Ascending aorta (tissue), 2 donors: ENCODE measurements around the gene TGFBR2. TPM values are rescaled to one million over a fixed set of nuclear protein-coding genes. Genes with fewer than 3 reads are reported as not detected.
A peak's percentile ranks its signal among the peaks of the same experiment; 100 is the strongest.

Source experiments
- DNase-seq, 2 donors: peaks; one replicate each; pipeline ENCODE4 v3.0.0-alpha.2; 2019; ENCODE audit warnings: low spot score in 2 of 2
- H3K27ac ChIP-seq, 2 donors: fragments of 200-600 bp; sonication (generic); one replicate each; pipeline ENCODE4 v1.5.1; 2016 to 2017; ENCODE audit warnings: mild to moderate bottlenecking in 1 of 2
- H3K27me3 ChIP-seq: fragments of 200-600 bp; sonication (generic); one replicate; pipeline ENCODE4 v1.5.1; 2017
- H3K36me3 ChIP-seq, 2 donors: fragments of 200-600 bp; sonication (generic); one replicate each; pipeline ENCODE4 v1.5.1; 2016
- H3K4me1 ChIP-seq, 2 donors: fragments of 200-600 bp; sonication (generic); one replicate each; pipeline ENCODE4 v1.5.1; 2016 to 2017; ENCODE audit warnings: mild to moderate bottlenecking in 1 of 2
- H3K4me3 ChIP-seq, 2 donors: fragments of 200-600 bp; sonication (generic); one replicate each; pipeline ENCODE4 v1.5.1; 2016 to 2017; ENCODE audit warnings: mild to moderate bottlenecking in 1 of 2
- H3K9me3 ChIP-seq, 2 donors: fragments of 200-600 bp; sonication (generic); one replicate each; pipeline ENCODE4 v1.5.1; 2016
- CTCF ChIP-seq, 3 experiments: fragments of 200-600 bp in 2 of 3; fragments of 450-650 bp in 1 of 3; sonication (generic) in 2 of 3; IDR thresholded peaks; one replicate each; pipeline ENCODE4 v1.5.1; 2016 to 2019; ENCODE audit warnings: antibody characterized with exemption in 3 of 3, mild to moderate bottlenecking in 1 of 3, moderate library complexity in 1 of 3
- intact Hi-C: fragments of 100-400 bp; cut with DNase I; formaldehyde crosslinking; loops from one replicate; pipeline ENCODE4 v1.15.1; 2023
- total RNA-seq: library from RNA; depleted of rRNA; stranded (reverse); fragments of >200 nt; gene quantifications from one replicate; pipeline ENCODE4 v1.1.0, GENCODE V29; 2016

The TGFBR2 gene
- total RNA-seq, 1 donor from 2014 or later: 343 TPM

GRCh38 chr3:30677347-30677685 lies 70.9 kb downstream of the TGFBR2 start:
- Histone ChIP-seq H3K4me3 (no peak overlapping the region), H3K27ac (no peak overlapping the region), H3K36me3 (peaks cover 50 to 83% of the 10 kb centered on the region in 2 donors), H3K4me1 (peaks cover 8 to 34% of the 10 kb centered on the region in 2 donors), H3K9me3 (no peaks in the 10 kb centered on the region), H3K27me3 (no peaks in the 10 kb centered on the region)
- TF ChIP-seq CTCF (IDR thresholded peaks at IDR 0.05): no peak
- no peak for DNase-seq
- intact Hi-C loops: no loop called here

GRCh38 chr3:30679045-30679444 lies 72.6 kb downstream of the TGFBR2 start:
- no peak for DNase-seq
- H3K4me3 ChIP-seq: no peak overlapping the region
- TF ChIP-seq CTCF (IDR thresholded peaks at IDR 0.05): no peak
- H3K27ac ChIP-seq: no peak overlapping the region
- H3K27me3 ChIP-seq: no peaks in the 10 kb centered on the region
- peaks cover 38 to 71% of the 10 kb centered on the region in 2 donors for H3K36me3 ChIP-seq
- H3K4me1 ChIP-seq: peaks cover 25 to 41% of the 10 kb centered on the region in 2 donors
- intact Hi-C loops: no loop called here
- no peaks in the 10 kb centered on the region for H3K9me3 ChIP-seq

- no peak for DNase-seq
- Histone ChIP-seq H3K9me3 (no peaks in the 10 kb centered on the region), H3K27ac (peak overlapping the region; percentile 62 to 76), H3K4me3 (no peak overlapping the region), H3K4me1 (peaks cover 25 to 57% of the 10 kb centered on the region in 2 donors), H3K36me3 (peaks cover 29 to 69% of the 10 kb centered on the region in 2 donors), H3K27me3 (no peaks in the 10 kb centered on the region)
- intact Hi-C loops: no loop called here
- TF ChIP-seq CTCF (IDR thresholded peaks at IDR 0.05): no peak
Observed at GRCh38 chr3:30680789-30681648, 74.6 kb downstream of the TGFBR2 start.

GRCh38 chr3:30681649-30682211 lies 75.3 kb downstream of the TGFBR2 start:
- H3K9me3 ChIP-seq: no peaks in the 10 kb centered on the region
- intact Hi-C loops: no loop called here
- H3K4me3 ChIP-seq: no peak overlapping the region
- H3K4me1 ChIP-seq: peaks cover 25 to 59% of the 10 kb centered on the region in 2 donors
- H3K27me3 ChIP-seq: no peaks in the 10 kb centered on the region
- no peak for DNase-seq
- peaks cover 26 to 62% of the 10 kb centered on the region in 2 donors for H3K36me3 ChIP-seq
- peak overlapping the region; percentile 62 to 76 for H3K27ac ChIP-seq
- TF ChIP-seq CTCF (IDR thresholded peaks at IDR 0.05): no peak

GRCh38 chr3:30682434-30683155 lies 76.2 kb downstream of the TGFBR2 start:
- peaks cover 25 to 62% of the 10 kb centered on the region in 2 donors for H3K4me1 ChIP-seq
- peak overlapping the region; percentile 62 to 76 for H3K27ac ChIP-seq
- no peaks in the 10 kb centered on the region for H3K27me3 ChIP-seq
- TF ChIP-seq CTCF (IDR thresholded peaks at IDR 0.05): no peak
- peaks cover 21 to 53% of the 10 kb centered on the region in 2 donors for H3K36me3 ChIP-seq
- peak overlapping the region in 1 of 2 donors; percentile 1 for H3K4me3 ChIP-seq
- intact Hi-C loops: no loop called here
- H3K9me3 ChIP-seq: no peaks in the 10 kb centered on the region
- no peak for DNase-seq
